Spleen (tissue), 7 donors: Measurements from ENCODE around the gene C5.

Source experiments
- CTCF ChIP-seq, 11 experiments: fragments of 200-600 bp in 7 of 11; fragments of 450-650 bp in 4 of 11; sonication (generic) in 4 of 11; IDR thresholded peaks in 8 of 11; conservative IDR thresholded peaks in 3 of 11; 1 replicate in 7 of 11; 2 replicates in 4 of 11; pipeline versions ENCODE4 v1.4.0 to v1.8.0; 2016 to 2021; ENCODE audit warnings: antibody characterized with exemption in 11 of 11, inconsistent platforms in 4 of 11, mild to moderate bottlenecking in 1 of 11
- POLR2A ChIP-seq, 3 donors: fragments of 450-650 bp; IDR thresholded peaks; one replicate each; pipeline ENCODE4 v1.5.1; 2017; ENCODE audit warnings: antibody characterized with exemption in 3 of 3, mild to moderate bottlenecking in 1 of 3
- POLR2AphosphoS5 ChIP-seq, 3 donors: sonication (generic); formaldehyde crosslinking; IDR thresholded peaks; one replicate each; pipeline ENCODE4 v1.5.1; 2017; ENCODE audit warnings: antibody characterized with exemption in 3 of 3
- donor health status: DM: no; HTN: no; CAD: no; lungs with moderate emphysema.
- donor health status: DM: no; HTN: no; CAD: no.
- donor health status: DM: no; HTN: no; CAD: no.

GRCh38 chr9:120951960-120952618, 98.0 kb downstream of the C5 start:
- TF ChIP-seq POLR2AphosphoS5 (IDR thresholded peaks at IDR 0.05) (no peak), CTCF (IDR thresholded peaks at IDR 0.05 in 8 of 11, conservative IDR thresholded peaks at IDR 0.05 in 3 of 11) (no peak), POLR2A (IDR thresholded peaks at IDR 0.05) (no peak)
